Hippocampal formation (tissue), 2 donors: ENCODE results near the gene KCTD14.
A peak's percentile ranks its signal among the peaks of the same experiment; 100 is the strongest.
"Not testable (repeated sequence)": the region's sequence is repeated elsewhere in the genome, so short reads cannot be mapped to it uniquely, and the experiment has no call there.

Experiments
- DNase-seq, 2 donors: peaks; one replicate each; lab custom pipeline; 2025; lab: John Stamatoyannopoulos, UW

Gene KCTD14

GRCh38 chr11:78022397-78023396, at the start of gene KCTD14:
TSS of gene KCTD14 (minus strand) at chr11:78023276. CDS start at chr11:78023249, 27 bp downstream.
- no peak for DNase-seq

DNA sequence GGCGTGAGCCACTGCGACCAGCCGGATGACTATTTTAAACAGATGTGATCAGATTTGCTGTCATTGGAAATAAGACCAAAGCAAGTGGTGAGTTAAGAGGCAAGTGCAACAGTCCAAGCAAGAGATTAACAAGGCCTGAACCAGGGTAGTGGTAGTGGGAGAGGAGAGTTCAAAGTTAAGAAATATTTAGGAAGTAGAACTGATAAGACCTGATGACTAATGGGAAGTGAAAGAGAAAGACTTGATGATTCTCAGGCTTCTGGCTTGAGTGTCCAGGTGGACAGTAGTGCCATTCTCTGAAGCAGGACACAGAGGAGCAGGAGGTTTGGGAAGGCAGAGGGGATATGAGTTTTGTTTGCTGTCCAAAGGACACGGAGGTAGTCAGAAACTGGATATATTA, 49.4 kb upstream of the KCTD14 start:
- DNase-seq, result no peak

- DNase-seq, result no peak
Measured at GRCh38 chr11:78071717-78072116, 48.6 kb upstream of the KCTD14 start.

GRCh38 chr11:78070621-78071020, 47.5 kb upstream of the KCTD14 start:
- DNase-seq, result no peak

DNA sequence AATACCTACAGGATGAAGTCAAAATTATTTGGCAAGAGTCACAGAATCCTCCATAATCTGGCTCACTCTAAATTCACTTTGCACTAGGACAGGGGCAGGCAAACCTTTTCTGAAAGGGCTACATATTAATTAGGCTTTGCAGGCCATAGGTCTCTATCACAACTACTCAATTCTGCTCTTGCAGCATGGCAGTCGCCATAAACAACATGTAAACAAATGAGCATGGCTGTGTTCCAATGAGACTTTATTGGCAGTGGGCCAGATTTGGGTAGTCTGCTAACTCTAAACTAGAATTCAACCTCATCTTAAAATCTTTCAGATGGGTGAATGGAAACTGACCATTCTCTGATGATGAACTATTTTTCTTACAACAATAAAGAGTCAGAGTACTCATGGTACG, 46.4 kb upstream of the KCTD14 start:
- no peak for DNase-seq

DNA sequence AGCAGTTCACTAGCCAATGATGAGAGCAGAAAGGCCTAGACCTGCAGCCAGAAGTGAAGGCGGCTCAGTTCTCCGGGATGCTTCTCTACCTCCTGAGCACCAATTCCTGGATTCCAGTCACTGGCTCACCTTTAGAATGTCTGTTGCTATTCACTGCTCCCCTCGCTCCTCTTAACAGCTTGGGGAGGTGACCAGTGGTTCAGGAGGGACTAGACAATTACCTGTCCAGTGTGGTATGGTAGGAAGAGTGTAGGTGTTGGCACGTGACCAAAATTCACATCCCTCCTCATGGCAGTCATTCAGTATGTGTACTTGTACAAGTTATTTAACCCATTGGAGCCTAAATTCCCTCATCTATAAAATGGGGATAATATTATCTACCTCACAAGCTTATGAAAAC, 44.6 kb upstream of the KCTD14 start:
- DNase-seq, result no peak

GRCh38 chr11:78066471-78066870, 43.4 kb upstream of the KCTD14 start:
- DNase-seq, result no peak

GRCh38 chr11:78065203-78065602, 42.1 kb upstream of the KCTD14 start:
- no peak for DNase-seq

DNA sequence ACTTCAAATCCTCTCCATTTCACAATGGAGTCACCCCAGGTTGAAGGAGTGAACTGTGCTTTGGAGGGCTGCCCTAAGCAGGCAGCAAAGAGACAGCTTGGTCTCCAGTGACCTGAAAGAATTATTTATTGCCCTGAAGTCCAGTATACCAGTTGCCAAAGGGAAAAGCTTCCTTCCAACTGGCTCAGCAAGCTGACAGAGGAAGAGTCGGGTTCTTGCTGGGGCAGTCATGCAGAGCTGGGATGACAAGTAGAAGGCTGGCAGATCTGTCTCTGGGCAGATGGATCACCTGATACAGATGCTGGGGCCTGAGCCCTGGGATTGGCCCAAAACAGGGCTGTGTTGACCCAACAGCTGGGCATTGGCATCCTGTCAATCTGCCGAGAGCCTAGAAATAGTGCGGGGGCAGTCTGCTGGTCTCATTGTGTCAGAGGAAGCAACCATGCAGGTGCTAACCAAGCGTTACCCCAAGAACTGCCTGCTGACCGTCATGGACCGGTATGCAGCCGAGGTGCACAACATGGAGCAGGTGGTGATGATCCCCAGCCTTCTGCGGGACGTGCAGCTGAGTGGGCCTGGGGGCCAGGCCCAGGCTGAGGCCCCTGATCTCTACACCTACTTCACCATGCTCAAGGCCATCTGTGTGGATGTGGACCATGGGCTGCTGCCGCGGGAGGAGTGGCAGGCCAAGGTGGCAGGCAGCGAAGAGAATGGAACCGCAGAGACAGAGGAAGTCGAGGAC, 40.5 kb upstream of the KCTD14 start, which contains the start of gene THRSP:
TSS of gene THRSP (plus strand) at position 422 of the 742 bp plus-strand sequence. CDS start at position 443, 21 bp downstream.
- peak in 1 of 2 donors; percentile 8 for DNase-seq

DNA sequence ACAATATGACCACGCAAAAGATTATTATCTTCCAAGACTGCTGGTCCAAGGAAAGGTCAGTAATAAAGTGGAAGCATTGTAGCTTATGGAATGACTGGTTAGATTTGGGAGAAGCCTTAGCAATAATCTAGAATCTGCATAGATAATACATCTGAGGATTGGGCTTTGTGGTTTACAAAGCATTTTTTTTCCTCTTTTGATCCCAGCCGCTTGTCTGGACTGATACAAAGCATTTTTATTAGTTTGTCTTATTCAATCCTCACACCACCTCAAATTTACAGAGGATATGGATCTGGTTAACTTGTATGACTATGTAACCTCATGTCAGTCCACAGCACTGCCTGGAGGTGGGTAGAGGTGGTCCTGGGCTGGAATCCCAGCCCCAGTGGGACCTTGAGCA, 39.6 kb upstream of the KCTD14 start:
- DNase-seq, result no peak

- DNase-seq, result no peak
Measured at GRCh38 chr11:78061921-78062311, 38.8 kb upstream of the KCTD14 start.

GRCh38 chr11:78061088-78061920, 38.2 kb upstream of the KCTD14 start:
- DNase-seq, result no peak

GRCh38 chr11:78060533-78060932, 37.5 kb upstream of the KCTD14 start:
- DNase-seq, result no peak

DNA sequence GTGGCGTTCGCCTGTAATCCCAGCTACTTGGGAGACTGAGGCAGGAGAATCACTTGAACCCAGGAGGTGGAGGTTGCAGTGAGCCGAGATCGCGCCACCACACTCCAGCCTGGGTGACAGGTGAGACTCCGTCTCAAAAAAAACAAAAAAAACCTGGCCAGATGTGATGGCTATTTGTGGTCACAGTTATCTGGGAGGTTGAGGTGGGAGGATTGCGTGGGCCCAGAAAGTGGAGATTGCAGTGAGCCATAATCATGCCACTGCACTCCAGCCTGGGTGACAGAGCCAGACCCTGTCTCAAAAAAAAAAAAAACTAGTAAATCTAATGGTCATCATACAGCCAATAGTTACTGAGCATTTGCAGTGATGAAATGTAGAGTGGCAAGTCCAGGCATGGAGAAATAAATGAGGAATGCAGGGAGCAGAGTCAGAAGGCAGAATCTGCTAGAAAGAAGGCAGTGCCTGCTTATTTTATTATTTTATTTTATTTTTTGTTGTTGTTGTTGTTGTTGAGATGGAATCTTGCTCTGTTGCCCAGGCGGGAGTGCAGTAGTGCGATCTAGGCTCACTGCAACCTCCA, 36.8 kb upstream of the KCTD14 start:
- not testable (repeated sequence) for DNase-seq

GRCh38 chr11:78057462-78058055, 34.5 kb upstream of the KCTD14 start:
- no peak for DNase-seq

GRCh38 chr11:78056093-78056492, 33.0 kb upstream of the KCTD14 start:
- no peak for DNase-seq

- DNase-seq, result no peak
Measured at GRCh38 chr11:78054971-78055370, 31.9 kb upstream of the KCTD14 start.

DNA sequence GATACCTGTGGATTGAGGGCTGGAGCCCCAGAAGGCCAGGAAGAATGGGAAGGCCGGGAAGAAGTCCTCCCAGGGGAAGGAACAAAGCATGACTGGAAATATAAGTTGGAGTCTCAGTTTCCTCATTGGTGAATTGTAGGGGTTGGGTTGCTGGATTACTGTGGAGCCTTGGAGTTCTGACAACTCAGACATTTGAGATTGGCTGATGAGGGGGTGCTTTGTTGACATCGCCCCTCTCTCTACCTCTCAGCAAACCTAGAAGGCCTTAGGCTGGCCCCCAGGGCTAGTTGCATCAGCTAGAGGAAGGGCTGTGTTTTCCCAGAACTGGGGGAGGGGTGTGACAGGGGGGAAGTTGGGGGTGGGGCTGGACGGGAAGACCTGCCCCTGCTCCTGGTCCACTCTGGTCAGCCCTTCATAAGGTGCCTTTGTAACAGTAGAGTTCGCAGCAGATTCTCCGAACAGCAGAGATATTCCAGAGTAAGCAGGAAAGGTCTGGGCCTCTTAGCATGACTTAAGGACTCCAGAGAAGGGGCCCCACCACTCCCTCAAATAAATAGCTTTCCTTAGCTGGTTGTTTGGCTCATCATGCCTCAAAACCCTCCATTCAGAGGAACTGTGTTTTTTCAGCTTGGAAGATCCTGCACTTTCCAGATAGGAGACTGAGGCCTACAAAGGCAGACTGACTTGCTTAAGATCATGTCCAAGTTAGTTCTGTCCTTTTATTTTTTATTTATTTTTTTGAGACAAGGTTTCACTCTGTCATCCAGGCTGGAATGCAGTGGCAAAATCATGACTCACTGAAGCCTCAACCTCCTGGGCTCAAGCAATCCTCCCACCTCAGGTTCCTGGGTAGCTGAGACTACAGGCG, 28.1 kb upstream of the KCTD14 start:
- no peak for DNase-seq

DNA sequence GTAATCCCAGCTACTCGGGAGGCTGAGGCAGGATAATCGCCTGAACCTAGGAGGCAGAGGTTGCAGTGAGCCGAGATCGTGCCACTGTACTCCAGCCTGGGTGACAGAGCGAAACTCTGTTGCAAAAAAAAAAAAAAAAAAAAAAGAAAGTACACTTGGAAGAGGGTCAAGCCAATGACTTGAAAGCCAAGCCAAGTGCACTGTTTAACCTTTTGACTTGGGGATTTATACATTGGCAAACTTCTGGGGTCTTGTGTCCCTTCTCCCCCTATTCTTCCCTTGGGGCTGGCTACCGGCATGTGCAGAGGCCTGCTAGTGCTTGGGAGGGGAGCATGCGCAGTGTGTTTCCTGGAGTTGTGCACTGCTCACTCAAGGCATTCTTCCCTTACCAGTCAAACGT, 26.3 kb upstream of the KCTD14 start:
- DNase-seq, result no peak

GRCh38 chr11:78048561-78048960, 25.5 kb upstream of the KCTD14 start:
- no peak for DNase-seq
